GM19438 (cell line): ENCODE results near the gene EDDM3A.
"Not testable (repeated sequence)": the region's sequence is repeated elsewhere in the genome, so short reads cannot be mapped to it uniquely, and the experiment has no call there.

Experiments used
- ATAC-seq: cut with Tn5 transposase; IDR thresholded peaks from one replicate; pipeline ENCODE4 v1.9.1; 2021; ENCODE audit warnings: low read depth; ENCODE audit not compliant: unreplicated experiment

The EDDM3A gene

DNA sequence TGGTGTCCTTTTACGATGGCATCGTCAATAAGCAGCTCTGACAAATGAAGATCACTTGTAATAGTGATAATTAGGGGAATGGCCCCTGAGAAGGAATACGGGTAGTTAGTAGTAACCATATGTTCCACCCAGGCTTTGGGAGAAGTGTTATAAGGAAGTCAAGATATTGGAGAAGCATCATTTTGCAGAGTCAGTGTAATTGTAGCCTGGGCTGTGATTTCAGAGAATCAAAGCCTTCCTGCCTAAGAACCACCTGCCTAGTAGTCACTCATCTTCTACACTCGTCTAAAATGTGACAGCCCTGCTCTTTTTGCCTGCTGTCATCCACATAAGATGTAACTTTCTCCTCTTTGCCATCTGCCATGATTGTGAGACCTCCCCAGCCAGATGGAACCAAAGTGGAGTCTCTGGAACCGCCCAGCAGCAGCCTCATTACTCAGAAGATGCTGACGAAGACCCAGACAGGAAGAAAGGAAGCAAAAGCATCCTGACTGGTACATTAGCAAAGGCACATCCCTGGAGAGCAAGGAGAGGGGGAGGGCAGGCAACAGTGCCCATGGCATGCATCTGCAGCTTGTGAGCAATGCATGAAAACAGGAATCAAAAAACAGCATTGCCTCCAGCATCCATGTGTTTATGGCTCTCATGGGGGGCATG is 12.6 kb upstream of the EDDM3A start:
- no peak for ATAC-seq

GRCh38 chr14:20733684-20734429 is 11.8 kb upstream of the EDDM3A start:
- ATAC-seq: no peak

DNA sequence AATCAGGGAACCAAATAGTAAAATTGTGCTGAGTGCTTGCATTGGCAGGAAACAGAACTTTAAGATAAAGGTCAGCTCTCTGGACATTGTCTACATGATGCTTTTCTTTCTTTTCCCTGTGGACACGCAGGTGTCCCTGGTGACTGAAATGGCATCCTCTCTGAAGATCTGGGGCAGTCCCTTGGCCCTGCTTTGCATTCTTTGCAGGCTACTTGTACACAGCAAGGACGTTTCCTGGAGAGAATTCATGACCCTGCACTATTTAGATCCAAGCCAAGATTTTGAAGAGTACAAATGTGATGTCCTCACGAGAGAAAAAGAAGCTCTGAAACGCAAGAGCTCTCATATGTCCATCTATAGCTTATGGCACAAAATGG is 11.3 kb upstream of the EDDM3A start:
- ATAC-seq: no peak

GRCh38 chr14:20738292-20738691 is 7.4 kb upstream of the EDDM3A start:
- ATAC-seq: not testable (repeated sequence)

DNA sequence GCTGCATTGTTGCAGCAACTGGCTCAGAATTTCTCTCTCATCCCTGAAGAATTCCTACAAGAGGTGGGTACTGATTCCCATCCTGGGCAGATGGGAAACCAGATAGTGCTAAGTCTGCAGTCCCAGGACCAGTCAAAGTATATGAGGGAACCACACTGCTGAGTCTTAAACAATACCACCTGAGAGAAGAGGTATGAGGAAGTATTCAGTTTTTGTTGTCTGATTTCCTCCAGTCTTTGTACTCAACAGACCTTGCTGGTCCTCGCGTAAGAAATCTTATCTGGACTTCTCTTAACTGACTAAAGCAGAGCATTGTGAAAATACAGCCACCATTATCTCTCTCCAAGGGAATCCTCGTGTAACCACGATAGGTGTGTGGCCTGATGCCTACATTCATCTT is 3.6 kb upstream of the EDDM3A start:
- no peak for ATAC-seq

DNA sequence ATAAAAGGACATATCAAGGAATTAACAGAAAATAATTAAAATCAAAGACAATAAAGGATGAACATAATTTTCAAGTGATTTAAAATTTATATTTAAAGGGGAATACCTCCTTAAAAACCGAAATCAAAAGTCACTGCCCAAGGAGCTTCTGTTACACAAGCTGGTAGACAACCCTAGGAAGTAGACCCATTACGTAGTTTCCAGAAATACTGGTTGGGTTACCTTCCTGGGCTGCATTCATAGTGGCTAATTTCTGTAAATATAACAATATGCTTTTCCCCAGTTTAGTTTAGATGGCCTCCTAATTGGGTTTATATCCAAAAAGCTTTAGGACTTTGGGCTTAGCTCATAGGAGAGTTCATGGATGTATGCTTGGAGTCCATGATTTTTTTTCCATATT is 2.1 kb upstream of the EDDM3A start:
- ATAC-seq: no peak

DNA sequence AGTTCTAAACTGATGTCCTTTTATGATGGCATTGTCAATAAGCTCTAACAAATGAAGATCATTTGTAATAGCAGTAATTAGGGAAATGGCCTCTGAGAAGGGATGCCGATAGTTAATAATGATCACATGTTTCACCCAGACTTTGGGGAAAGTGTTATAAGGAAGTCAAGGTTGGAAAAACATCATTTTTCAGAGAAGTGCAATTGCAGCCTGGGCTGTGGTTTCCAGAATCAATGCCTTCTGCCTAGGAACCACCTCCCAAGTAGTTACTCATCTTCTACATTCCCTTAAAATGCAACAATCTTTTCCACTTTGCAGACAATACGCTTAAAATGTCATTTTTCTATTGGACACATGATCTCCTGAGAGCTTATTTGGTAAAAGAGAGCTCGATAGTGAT is 879 bp downstream of the EDDM3A start:
- no peak for ATAC-seq

- ATAC-seq: no peak
Observed at GRCh38 chr14:20748439-20748838, 2.8 kb downstream of the EDDM3A start.

GRCh38 chr14:20750194-20750593 is 4.5 kb downstream of the EDDM3A start:
- ATAC-seq: no peak

- no peak for ATAC-seq
Observed at GRCh38 chr14:20751963-20752562, 6.4 kb downstream of the EDDM3A start.

DNA sequence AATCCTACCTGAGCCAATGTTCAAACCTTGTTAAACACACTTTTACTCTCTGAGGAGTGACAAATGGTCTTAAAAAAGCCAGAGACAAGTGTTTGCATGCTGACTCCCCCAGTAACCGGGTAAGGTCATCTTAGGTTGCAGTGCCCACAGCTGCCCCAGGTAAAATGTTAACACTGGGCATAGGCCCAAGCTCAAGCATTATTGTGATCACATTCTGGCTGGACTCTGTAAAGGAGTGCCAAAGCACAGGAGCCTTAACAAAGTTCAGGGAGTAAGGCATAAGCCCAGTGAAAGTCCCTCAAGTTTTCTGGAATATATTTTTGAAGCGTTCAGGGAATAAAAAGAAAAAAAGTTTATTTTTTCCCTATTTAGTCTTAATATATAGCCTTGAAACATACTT is 8.6 kb downstream of the EDDM3A start:
- ATAC-seq: no peak

DNA sequence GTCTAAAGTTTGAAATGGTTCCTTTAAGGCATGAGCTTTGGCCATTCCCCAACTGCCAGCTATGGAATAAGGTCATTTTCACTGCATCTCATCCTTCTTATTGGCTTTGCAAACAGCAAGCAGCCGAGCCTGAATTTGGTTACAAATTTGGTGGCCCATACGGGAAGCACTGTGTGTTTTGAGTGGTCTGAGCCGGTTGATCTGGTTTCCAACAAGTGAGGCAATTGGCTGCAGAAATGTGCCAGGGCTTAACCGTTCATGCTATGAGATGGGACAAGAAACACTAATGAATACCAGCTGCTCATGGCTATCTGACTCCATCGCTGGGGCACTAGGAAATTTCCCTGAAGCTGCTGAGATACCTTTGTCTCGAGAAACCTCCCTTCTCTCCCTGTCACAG is 9.3 kb downstream of the EDDM3A start:
- no peak for ATAC-seq

- no peak for ATAC-seq
Observed at GRCh38 chr14:20757965-20758364, 12.3 kb downstream of the EDDM3A start.

DNA sequence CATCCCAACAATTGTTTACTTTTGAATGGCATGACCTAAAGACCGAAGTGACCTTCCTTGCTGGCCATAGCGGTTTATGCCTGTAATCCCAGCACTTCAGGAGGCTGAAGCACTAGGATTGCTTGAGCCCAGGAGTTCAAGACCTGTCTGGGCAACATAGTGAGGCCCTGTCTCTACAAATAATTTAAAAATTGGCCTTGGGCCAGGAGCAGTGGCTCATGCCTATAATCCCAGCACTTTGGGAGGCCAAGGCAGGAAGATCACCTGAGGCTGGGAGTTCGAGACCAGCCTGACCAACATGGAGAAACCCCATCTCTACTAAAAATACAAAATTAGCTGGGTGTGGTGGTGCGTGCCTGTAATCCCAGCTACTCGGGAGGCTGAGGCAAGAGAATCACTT is 13.8 kb downstream of the EDDM3A start:
- not testable (repeated sequence) for ATAC-seq

GRCh38 chr14:20760950-20761349 is 15.3 kb downstream of the EDDM3A start:
- ATAC-seq: no peak

DNA sequence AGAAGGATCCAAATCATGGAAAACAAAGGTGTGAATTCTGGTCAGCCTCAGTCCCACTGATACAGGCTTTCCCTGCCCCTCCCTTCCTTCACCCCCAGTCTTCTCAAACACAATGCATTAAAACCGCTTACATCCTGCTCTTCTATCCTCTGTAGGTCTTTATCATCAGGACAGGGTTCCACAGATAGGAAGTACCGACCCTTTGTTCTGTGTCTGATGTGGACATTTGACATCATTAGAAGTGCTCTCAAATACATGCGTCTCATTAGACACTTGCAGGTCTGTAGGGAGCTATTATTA is 22.9 kb downstream of the EDDM3A start:
- no peak for ATAC-seq

DNA sequence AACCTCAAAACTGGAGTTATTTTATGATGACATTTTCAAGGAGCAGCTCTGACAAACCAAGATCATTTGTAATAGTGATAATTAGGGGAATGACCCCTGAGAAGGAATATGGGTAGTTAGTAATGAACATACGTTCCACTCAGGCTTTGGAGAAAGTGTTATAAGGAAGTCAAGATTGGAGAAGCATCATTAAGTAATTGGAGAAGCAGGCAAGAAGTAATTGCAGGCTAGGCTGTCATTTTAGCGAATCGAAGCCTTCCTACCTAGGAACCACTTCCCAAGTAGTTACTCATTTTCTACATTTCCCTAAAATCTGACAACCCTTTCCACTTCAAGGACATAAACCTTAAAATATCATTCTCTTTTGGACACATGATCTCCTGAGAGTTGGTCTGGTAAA is 23.7 kb downstream of the EDDM3A start:
- no peak for ATAC-seq

- no peak for ATAC-seq
Observed at GRCh38 chr14:20772650-20773049, 27.0 kb downstream of the EDDM3A start.

- no peak for ATAC-seq
Observed at GRCh38 chr14:20774258-20774824, 28.7 kb downstream of the EDDM3A start.

- ATAC-seq: no peak
Observed at GRCh38 chr14:20775043-20775442, 29.4 kb downstream of the EDDM3A start.

GRCh38 chr14:20775901-20776300 is 30.2 kb downstream of the EDDM3A start:
- ATAC-seq: no peak

DNA sequence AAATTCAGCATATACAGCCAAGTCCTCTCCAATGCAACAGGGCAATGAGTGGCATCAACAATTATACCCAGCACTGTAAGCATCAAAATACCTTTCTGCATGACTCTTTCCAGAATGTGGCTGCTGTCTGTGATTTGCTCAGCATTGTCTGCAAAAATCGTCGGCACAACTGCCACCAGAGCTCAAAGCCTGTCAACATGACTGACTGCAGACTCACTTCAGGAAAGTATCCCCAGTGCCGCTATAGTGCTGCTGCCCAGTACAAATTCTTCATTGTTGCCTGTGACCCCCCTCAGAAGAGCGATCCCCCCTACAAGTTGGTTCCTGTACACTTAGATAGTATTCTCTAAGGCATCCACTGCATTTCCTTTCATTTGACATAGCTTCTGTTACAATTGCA is 36.1 kb downstream of the EDDM3A start:
- no peak for ATAC-seq
